GM23248 (cell line): Measurements from ENCODE around the gene CLDN14. TPM values are rescaled to one million over a fixed set of nuclear protein-coding genes. Genes with fewer than 3 reads are reported as not detected.

Experiments
- DNase-seq: peaks from one replicate; pipeline ENCODE4 v3.0.0-alpha.2; 2015
- H2AFZ ChIP-seq: fragments of 200-600 bp; sonication (generic); 2 replicates; pipeline ENCODE4 v1.6.1; 2016; ENCODE audit warnings: antibody characterized with exemption
- H3F3A ChIP-seq: fragments of 200-600 bp; sonication (generic); 2 replicates; pipeline ENCODE4 v1.6.1; 2016; ENCODE audit warnings: mild to moderate bottlenecking, antibody characterized with exemption, mixed run types; ENCODE audit not compliant: insufficient read depth
- H3K27ac ChIP-seq: fragments of 200-600 bp; sonication (generic); 2 replicates; pipeline ENCODE4 v1.5.1; 2016; ENCODE audit warnings: mild to moderate bottlenecking
- H3K27me3 ChIP-seq: fragments of 200-600 bp; sonication (generic); replicated peaks from 2 replicates; pipeline ENCODE4 v1.6.1; 2016; ENCODE audit warnings: mild to moderate bottlenecking; ENCODE audit not compliant: insufficient read depth
- H3K36me3 ChIP-seq: fragments of 200-600 bp; sonication (generic); 2 replicates; pipeline ENCODE4 v1.6.1; 2016; ENCODE audit warnings: low read depth, mild to moderate bottlenecking
- H3K4me1 ChIP-seq: fragments of 200-600 bp; sonication (generic); 2 replicates; pipeline ENCODE4 v1.6.1; 2016; ENCODE audit warnings: mild to moderate bottlenecking; ENCODE audit not compliant: insufficient read depth
- H3K4me2 ChIP-seq: fragments of 200-600 bp; sonication (generic); one replicate; pipeline ENCODE4 v1.6.1; 2016; ENCODE audit warnings: mild to moderate bottlenecking; ENCODE audit not compliant: unreplicated experiment
- H3K4me3 ChIP-seq: fragments of 200-600 bp; sonication (generic); 2 replicates; pipeline ENCODE4 v1.5.1; 2016; ENCODE audit warnings: mild to moderate bottlenecking
- H3K79me2 ChIP-seq: fragments of 200-600 bp; sonication (generic); 2 replicates; pipeline ENCODE4 v1.6.1; 2016; ENCODE audit warnings: mild to moderate bottlenecking; ENCODE audit not compliant: insufficient read depth
- H3K9ac ChIP-seq: fragments of 200-600 bp; sonication (generic); 2 replicates; pipeline ENCODE4 v1.6.1; 2016; ENCODE audit warnings: mild to moderate bottlenecking
- H3K9me2 ChIP-seq: fragments of 200-600 bp; sonication (generic); 2 replicates; pipeline ENCODE4 v1.6.1; 2016; ENCODE audit warnings: mixed run types, mild to moderate bottlenecking, moderate library complexity; ENCODE audit not compliant: insufficient read depth
- H3K9me3 ChIP-seq: fragments of 200-600 bp; sonication (generic); one replicate; pipeline ENCODE4 v1.6.1; 2017; ENCODE audit warnings: low read depth
- H4K20me1 ChIP-seq: fragments of 200-600 bp; sonication (generic); 2 replicates; pipeline ENCODE4 v1.6.0; 2016; ENCODE audit not compliant: insufficient read depth
- EZH2 ChIP-seq: fragments of 200-600 bp; sonication (generic); IDR thresholded peaks from 2 replicates; pipeline ENCODE4 v1.6.1; 2018; ENCODE audit warnings: antibody characterized with exemption, mild to moderate bottlenecking; ENCODE audit not compliant: insufficient read depth, poor library complexity, severe bottlenecking
- EZH2phosphoT487 ChIP-seq: fragments of 200-600 bp; sonication (generic); IDR thresholded peaks from 2 replicates; pipeline ENCODE4 v1.6.1; 2018; ENCODE audit warnings: antibody characterized with exemption, moderate library complexity, mild to moderate bottlenecking, low read depth; ENCODE audit not compliant: insufficient read depth
- WGBS, 2 experiments: methylation state at CpG; one replicate each; pipeline ENCODE4 v1.1.6; 2015 to 2017; ENCODE audit warnings: low lambda C conversion rate in 2 of 2, low coverage in 1 of 2; ENCODE audit errors: missing lambda C conversion rate in 2 of 2; 5-methylcytosine and 5-hydroxymethylcytosine counted together
- in situ Hi-C: fragments of 300-500 bp; cut with MboI; formaldehyde crosslinking; loops from 2 replicates; pipeline ENCODE4 v1.15.0; 2020
- polyA plus RNA-seq: library from polyadenylated mRNA; unstranded; fragments of >200 nt; fragmentation: Nextera tagmentation; extraction: Ambion mirVana; gene quantifications from 2 replicates; pipeline ENCODE4 v1.2.1, GENCODE V29; 2016
- total RNA-seq: library from RNA; depleted of rRNA; stranded (reverse); fragments of >200 nt; shearing (Covaris generic); gene quantifications from 2 replicates; pipeline ENCODE4 v1.2.3, GENCODE V29; 2014

Gene CLDN14
- total and polyA plus RNA-seq, 2 experiments from 2014 or later, result not detected

GRCh38 chr21:36506482-36506881 is 26.6 kb upstream of the CLDN14 start:
- H3K9me3 ChIP-seq, result no peaks in the 10 kb centered on the region
- TF ChIP-seq EZH2phosphoT487 (no peak), EZH2 (no peak)
- H3K9ac ChIP-seq, result no peak overlapping the region
- no peaks in the 10 kb centered on the region for H3K36me3 ChIP-seq
- no peaks in the 10 kb centered on the region for H3F3A ChIP-seq
- no peaks in the 10 kb centered on the region for H3K79me2 ChIP-seq
- H4K20me1 ChIP-seq, result no peaks in the 10 kb centered on the region
- 0 out of 2 replicates have a peak, but pooled peaks cover 4% of the 10 kb centered on the region for H3K4me1 ChIP-seq
- H3K4me3 ChIP-seq, result no peak overlapping the region
- H3K27me3 ChIP-seq, result no peaks in the 10 kb centered on the region
- H3K4me2 ChIP-seq, result no peak overlapping the region
- in situ Hi-C loops, result loop anchor here (10.0 kb wide), 1 partner anchor 418 kb away; no protein-coding TSS in a partner anchor
- no peak overlapping the region for H3K27ac ChIP-seq
- no peaks in the 10 kb centered on the region for H3K9me2 ChIP-seq
- WGBS, 2 experiments, result 78 to 80% methylated on average over 9 of the region's 9 CpGs
- no peak for DNase-seq
- no peak overlapping the region for H2AFZ ChIP-seq

GRCh38 chr21:36504067-36505058 is 24.4 kb upstream of the CLDN14 start:
- Histone ChIP-seq H3K27me3 (no peaks in the 10 kb centered on the region), H2AFZ (no peak overlapping the region), H4K20me1 (no peaks in the 10 kb centered on the region), H3F3A (no peaks in the 10 kb centered on the region), H3K4me2 (no peak overlapping the region), H3K9me2 (no peaks in the 10 kb centered on the region), H3K79me2 (no peaks in the 10 kb centered on the region), H3K4me1 (0 out of 2 replicates have a peak, but pooled peaks cover 4% of the 10 kb centered on the region), H3K9me3 (no peaks in the 10 kb centered on the region), H3K36me3 (no peaks in the 10 kb centered on the region), H3K9ac (no peak overlapping the region), H3K27ac (no peak overlapping the region), H3K4me3 (no peak overlapping the region)
- TF ChIP-seq EZH2 (no peak), EZH2phosphoT487 (no peak)
- in situ Hi-C loops, result loop anchor here (10.0 kb wide), 1 partner anchor 420 kb away; no protein-coding TSS in a partner anchor
- peak; percentile 61 for DNase-seq
- 19 to 22% methylated on average over 5 of the region's 5 CpGs for WGBS, 2 experiments

GRCh38 chr21:36502365-36502764 is 22.4 kb upstream of the CLDN14 start:
- WGBS, 2 experiments, result 74 to 86% methylated on average over 2 of the region's 2 CpGs
- H3K9ac ChIP-seq, result no peak overlapping the region
- H4K20me1 ChIP-seq, result no peaks in the 10 kb centered on the region
- H3K4me3 ChIP-seq, result no peak overlapping the region
- H3K4me2 ChIP-seq, result no peak overlapping the region
- no peaks in the 10 kb centered on the region for H3K9me3 ChIP-seq
- in situ Hi-C loops, result loop anchor here (10.0 kb wide), 1 partner anchor 422 kb away; no protein-coding TSS in a partner anchor
- H2AFZ ChIP-seq, result no peak overlapping the region
- no peak for DNase-seq
- H3K27me3 ChIP-seq, result no peaks in the 10 kb centered on the region
- no peak overlapping the region for H3K27ac ChIP-seq
- H3F3A ChIP-seq, result no peaks in the 10 kb centered on the region
- TF ChIP-seq EZH2 (no peak), EZH2phosphoT487 (no peak)
- no peaks in the 10 kb centered on the region for H3K79me2 ChIP-seq
- H3K36me3 ChIP-seq, result no peaks in the 10 kb centered on the region
- H3K4me1 ChIP-seq, result 0 out of 2 replicates have a peak, but pooled peaks cover 1% of the 10 kb centered on the region
- H3K9me2 ChIP-seq, result no peaks in the 10 kb centered on the region

GRCh38 chr21:36501589-36501892 is 21.6 kb upstream of the CLDN14 start:
- Histone ChIP-seq H3K36me3 (no peaks in the 10 kb centered on the region), H3K4me3 (no peak overlapping the region), H3K27ac (no peak overlapping the region), H3K4me1 (no peaks in the 10 kb centered on the region), H2AFZ (no peak overlapping the region), H3F3A (no peaks in the 10 kb centered on the region), H4K20me1 (no peaks in the 10 kb centered on the region), H3K9me3 (no peaks in the 10 kb centered on the region), H3K9ac (no peak overlapping the region), H3K27me3 (no peaks in the 10 kb centered on the region), H3K4me2 (no peak overlapping the region), H3K79me2 (no peaks in the 10 kb centered on the region), H3K9me2 (no peaks in the 10 kb centered on the region)
- in situ Hi-C loops, result loop anchor here (10.0 kb wide), 1 partner anchor 423 kb away; no protein-coding TSS in a partner anchor
- WGBS, 2 experiments, result 65 to 66% methylated on average over 4 of the region's 4 CpGs
- no peak for TF ChIP-seq EZH2phosphoT487
- no peak for TF ChIP-seq EZH2
- no peak for DNase-seq
